Activated naive CD4-positive, alpha-beta T cell treated with anti-CD3 and anti-CD28 coated beads, Interleukin-2, amount 50 U/mL, for 16 hours (primary cell): Measurements from ENCODE around the gene WASHC4.

Experiments used
- DNase-seq: peaks from one replicate; pipeline ENCODE4 v3.0.0-alpha.2; 2020

The WASHC4 gene

GRCh38 chr12:105107494-105108371 is at the start of gene WASHC4:
Gene WASHC4 (plus strand): TSS chr12:105107731. CDS start chr12:105107801, 70 bp downstream.
- peak; percentile 94 for DNase-seq

- DNase-seq, result no peak
These were observed 46.7 kb upstream of the WASHC4 start for GRCh38 chr12:105060715-105061378.

- DNase-seq, result no peak
These were observed 42.9 kb upstream of the WASHC4 start for GRCh38 chr12:105064564-105065178.

GRCh38 chr12:105067511-105068031 is 40.0 kb upstream of the WASHC4 start:
- no peak for DNase-seq

- DNase-seq, result no peak
These were observed 37.4 kb upstream of the WASHC4 start for GRCh38 chr12:105069936-105070702.

- DNase-seq, result no peak
These were observed 35.5 kb upstream of the WASHC4 start for GRCh38 chr12:105071981-105072380.

GRCh38 chr12:105072888-105073488 is 34.5 kb upstream of the WASHC4 start:
- no peak for DNase-seq

- DNase-seq, result no peak
These were observed 31.4 kb upstream of the WASHC4 start for GRCh38 chr12:105076098-105076497.

- DNase-seq, result no peak
These were observed 30.6 kb upstream of the WASHC4 start for GRCh38 chr12:105076913-105077312.

- no peak for DNase-seq
These were observed 30.1 kb upstream of the WASHC4 start for GRCh38 chr12:105077435-105077834.

- DNase-seq, result no peak
These were observed 28.6 kb upstream of the WASHC4 start for GRCh38 chr12:105078712-105079570.

- DNase-seq, result no peak
These were observed 24.5 kb upstream of the WASHC4 start for GRCh38 chr12:105083031-105083430.

- peak; percentile 23 for DNase-seq
These were observed 23.9 kb upstream of the WASHC4 start for GRCh38 chr12:105083551-105084105.

GRCh38 chr12:105084251-105085250 is 23.0 kb upstream of the WASHC4 start, which contains the start of gene ALDH1L2:
Gene ALDH1L2 (minus strand): TSS chr12:105084458. CDS start chr12:105084436, 22 bp downstream.
- peak; percentile 45 for DNase-seq

- no peak for DNase-seq
These were observed 22.0 kb upstream of the WASHC4 start for GRCh38 chr12:105085501-105085900.

GRCh38 chr12:105089817-105090216 is 17.7 kb upstream of the WASHC4 start:
- DNase-seq, result no peak

GRCh38 chr12:105090361-105090760 is 17.2 kb upstream of the WASHC4 start:
- no peak for DNase-seq

GRCh38 chr12:105091476-105092206 is 15.9 kb upstream of the WASHC4 start:
- no peak for DNase-seq

- no peak for DNase-seq
These were observed 15.2 kb upstream of the WASHC4 start for GRCh38 chr12:105092336-105092735.
